K562 (cell line): ENCODE measurements around the gene CRCP. TPM values are rescaled to one million over a fixed set of nuclear protein-coding genes. Genes with fewer than 3 reads are reported as not detected.
"Not testable (repeated sequence)": the region's sequence is repeated elsewhere in the genome, so short reads cannot be mapped to it uniquely, and the experiment has no call there.

Source experiments
- ATAC-seq: fragments of 200-7000 bp; cut with Tn5 transposase; 3 replicates; pipeline ENCODE4 v1.9.1; 2020; ENCODE audit warnings: moderate library complexity
- BruUV-seq: library from RNA; stranded (reverse); fragments of 400-500 nt; replicated peaks from 2 replicates; lab custom pipeline; 2021; lab: Mats Ljungman, UMichigan
- CTCF ChIA-PET: fragments of 300-600 bp; formaldehyde crosslinking; extraction: SDS; loops from one replicate; lab custom pipeline; 2021; ENCODE audit warnings: low intra/inter-chr PET ratio; lab: Yijun Ruan, JAX
- POLR2A ChIA-PET: fragments of 300-600, 350-650 bp; sonication (Branson Sonifier 250); formaldehyde crosslinking; extraction: SDS; loops from one replicate; lab custom pipeline; 2021; ENCODE audit warnings: antibody characterized with exemption, inconsistent platforms; lab: Yijun Ruan, JAX
- DNase-seq, 4 experiments: peaks; one replicate each; pipeline versions ENCODE4 v3.0.0 to v3.0.0-alpha.2; 2011 to 2018; ENCODE audit warnings: low spot score in 3 of 4, mixed read lengths in 3 of 4; ENCODE audit errors: extremely low read depth in 1 of 4
- FAIRE-seq: peaks from 2 replicates; lab custom pipeline; 2011; peaks lifted over from hg19 to GRCh38; lab: Jason Lieb, UNC
- H2AFZ ChIP-seq: 2 replicates; pipeline ENCODE4 v1.6.0; 2011; ENCODE audit warnings: low read depth, low read length, control low read depth, inconsistent platforms
- H3K27ac ChIP-seq: fragments of 200-600 bp; 3 replicates; pipeline ENCODE4 v1.8.0; 2011; ENCODE audit warnings: low read depth, mild to moderate bottlenecking, control low read depth, inconsistent platforms, low read length, moderate library complexity, mixed read lengths; ENCODE audit errors: extremely low read depth
- H3K27me3 ChIP-seq, 2 experiments: fragments of 300-600 bp in 1 of 2; 2 replicates in 1 of 2; 3 replicates in 1 of 2; pipeline versions ENCODE4 v1.6.0 to v1.8.0; 2011; ENCODE audit warnings: inconsistent platforms in 2 of 2, low read length in 2 of 2, mild to moderate bottlenecking in 1 of 2, mixed read lengths in 1 of 2, moderate library complexity in 1 of 2; ENCODE audit not compliant: control insufficient read depth in 2 of 2, insufficient read depth in 2 of 2
- H3K36me3 ChIP-seq: fragments of 300-600 bp; 3 replicates; pipeline ENCODE4 v1.8.0; 2011; ENCODE audit warnings: mild to moderate bottlenecking, low read length, inconsistent platforms; ENCODE audit not compliant: control insufficient read depth, insufficient read depth
- H3K4me1 ChIP-seq, 2 experiments: fragments of 200-600 bp in 1 of 2; replicated peaks in 1 of 2; 2 replicates in 1 of 2; 3 replicates in 1 of 2; pipeline versions ENCODE4 v1.5.1 to v1.8.0; 2011; ENCODE audit warnings: inconsistent platforms in 2 of 2, low read length in 2 of 2, mild to moderate bottlenecking in 1 of 2, mixed read lengths in 1 of 2, moderate library complexity in 1 of 2; ENCODE audit not compliant: control insufficient read depth in 2 of 2, insufficient read depth in 2 of 2
- H3K4me2 ChIP-seq: 2 replicates; pipeline ENCODE4 v1.6.1; 2011; ENCODE audit warnings: low read length, control low read depth, inconsistent platforms, mixed read lengths; ENCODE audit not compliant: insufficient read depth
- H3K4me3 ChIP-seq: fragments of 200-600 bp; sonication (generic), shearing (Covaris generic); 2 replicates; pipeline ENCODE4 v1.5.1; 2016; ENCODE audit warnings: control low read depth, inconsistent platforms
- H3K79me2 ChIP-seq: fragments of 200-600 bp; 3 replicates; pipeline ENCODE4 v1.8.0; 2011; ENCODE audit warnings: low read length, inconsistent platforms; ENCODE audit not compliant: control insufficient read depth, insufficient read depth
- H3K9ac ChIP-seq, 2 experiments: 2 replicates each; pipeline versions ENCODE4 v1.6.0 to v1.6.1; 2011; ENCODE audit warnings: low read depth in 2 of 2, low read length in 2 of 2, control low read depth in 1 of 2, inconsistent platforms in 1 of 2, mild to moderate bottlenecking in 1 of 2, mixed read lengths in 1 of 2; ENCODE audit not compliant: insufficient read depth in 1 of 2
- H3K9me1 ChIP-seq: one replicate; pipeline ENCODE4 v1.6.0; 2011; ENCODE audit warnings: inconsistent platforms, mild to moderate bottlenecking, low read length, moderate library complexity; ENCODE audit not compliant: control insufficient read depth, insufficient read depth
- H3K9me3 ChIP-seq: replicated peaks from 2 replicates; pipeline ENCODE4 v1.5.1; 2011; ENCODE audit warnings: low read depth, low read length, inconsistent platforms; ENCODE audit not compliant: control insufficient read depth, insufficient read depth
- H4K20me1 ChIP-seq: replicated peaks from 2 replicates; pipeline ENCODE4 v1.6.1; 2011; ENCODE audit warnings: low read length, inconsistent platforms, mixed read lengths; ENCODE audit not compliant: control insufficient read depth, insufficient read depth
- CREBBP ChIP-seq: IDR thresholded peaks from one replicate; pipeline ENCODE4 v1.6.1; 2012; ENCODE audit warnings: low read depth, mild to moderate bottlenecking, control low read depth, inconsistent platforms, low read length
- GTF2F1 ChIP-seq: IDR thresholded peaks from 2 replicates; pipeline ENCODE4 v1.6.1; 2011; ENCODE audit warnings: low read depth, low read length, improper control_type of control experiment
- HDAC6 ChIP-seq: IDR thresholded peaks from 2 replicates; pipeline ENCODE4 v1.6.1; 2012; ENCODE audit warnings: low read depth, mild to moderate bottlenecking, control low read depth, inconsistent platforms, low read length, moderate library complexity
- PTBP1 ChIP-seq: fragments of 200-400 bp; formaldehyde crosslinking; IDR thresholded peaks from 2 replicates; pipeline ENCODE4 v1.6.1; 2017; ENCODE audit warnings: low read depth, low read length
- RUNX1 ChIP-seq: sonication (generic); IDR thresholded peaks from 2 replicates; pipeline ENCODE4 v1.6.1; 2016; ENCODE audit warnings: antibody characterized with exemption, low read depth
- SETDB1 ChIP-seq: IDR thresholded peaks from one replicate; pipeline ENCODE4 v1.6.1; 2012; ENCODE audit warnings: low read length, control low read depth, inconsistent platforms
- SMARCC2 ChIP-seq: fragments of 450-650 bp; IDR thresholded peaks from 2 replicates; pipeline ENCODE4 v1.6.1; 2017; ENCODE audit warnings: antibody characterized with exemption, moderate library complexity, mild to moderate bottlenecking, low read depth
- SRF ChIP-seq, 2 experiments: fragments of 250-450, 450-650 bp in 1 of 2; sonication (Bioruptor Pico) in 1 of 2; sonication (generic) in 1 of 2; formaldehyde crosslinking; IDR thresholded peaks; 2 replicates each; pipeline versions ENCODE4 v1.5.0 to v1.5.1; 2020 to 2022; ENCODE audit warnings: mild to moderate bottlenecking in 1 of 2, missing genetic modification reagents in 1 of 2
- TCF7L2 ChIP-seq: fragments of 150-350 bp; IDR thresholded peaks from 2 replicates; pipeline ENCODE4 v1.6.1; 2016; ENCODE audit warnings: low read depth, mild to moderate bottlenecking, low read length, moderate library complexity
- TEAD2 ChIP-seq: fragments of 450-650 bp; IDR thresholded peaks from 2 replicates; pipeline ENCODE4 v1.6.1; 2016; ENCODE audit warnings: missing genetic modification characterization, control low read depth, missing compliant biosample characterization
- ZKSCAN1 ChIP-seq: fragments of 150-350 bp; IDR thresholded peaks from 2 replicates; pipeline ENCODE4 v1.6.1; 2016; ENCODE audit warnings: low read depth, low read length
- ZNF589 ChIP-seq: fragments of 200-800 bp; sonication (Bioruptor generic); IDR thresholded peaks from 2 replicates; pipeline ENCODE4 v1.6.1; 2016; ENCODE audit warnings: low read depth, missing genetic modification characterization, missing compliant biosample characterization
- WGBS: fragments of 100-300 bp; shearing (Covaris generic); methylation state at CpG from one replicate; pipeline ENCODE4 v1.1.6; 2016; ENCODE audit warnings: low coverage, mixed read lengths; ENCODE audit not compliant: insufficient coverage; ENCODE audit errors: missing lambda C conversion rate; 5-methylcytosine and 5-hydroxymethylcytosine counted together
- in situ Hi-C: fragments of 300-500 bp; cut with MboI; formaldehyde crosslinking; loops from 4 replicates; pipeline ENCODE4 v1.15.0; 2018; ENCODE audit warnings: inconsistent platforms, mixed read lengths
- intact Hi-C: fragments of 100-400 bp; cut with micrococcal nuclease; formaldehyde crosslinking; loops from 2 replicates; pipeline ENCODE4 v1.14.2; 2022
- polyA plus RNA-seq, 8 experiments: library from polyadenylated mRNA; depleted of rRNA in 4 of 8; stranded (reverse) in 5 of 8; unstranded in 3 of 8; fragments of >200 nt; fragmentation: Nextera tagmentation in 2 of 8; fragmentation: Illumina TruSeq in 1 of 8; extraction: Ambion mirVana in 2 of 8; extraction: Trizol in 1 of 8; gene quantifications; 2 replicates each; pipeline versions ENCODE4 v1.2.1 to v1.2.3, GENCODE V29; 2011 to 2014; ENCODE audit warnings: inconsistent platforms in 1 of 8, missing spikeins in 1 of 8
- total RNA-seq, 7 experiments: library from RNA; depleted of rRNA in 6 of 7; stranded (reverse); fragments of >200 nt in 6 of 7; fragmentation: Illumina TruSeq in 2 of 7; extraction: Trizol in 2 of 7; gene quantifications; 2 replicates each; pipeline versions ENCODE4 v1.2.1 to v1.2.3, GENCODE V29; 2011 to 2021; ENCODE audit warnings: low replicate concordance in 1 of 7
- TF ChIP-seq, protein P1 (sequence below): fragments of 250-450 bp; sonication (Bioruptor Pico); IDR thresholded peaks from 2 replicates; pipeline ENCODE4 v1.4.0; 2020; ENCODE audit warnings: mild to moderate bottlenecking, moderate library complexity, borderline replicate concordance
- TF ChIP-seq, protein P2 (sequence below): sonication (generic); formaldehyde crosslinking; IDR thresholded peaks from 2 replicates; pipeline ENCODE4 v1.8.1; 2023; ENCODE audit warnings: mild to moderate bottlenecking, missing genetic modification reagents

CRCP gene
- total and polyA plus RNA-seq, 9 of the 15 experiments (the other 6 are each of a cell fraction or from before 2014, with no cell fraction given): 22.1 to 58.3 (median 43.4) TPM

DNA sequence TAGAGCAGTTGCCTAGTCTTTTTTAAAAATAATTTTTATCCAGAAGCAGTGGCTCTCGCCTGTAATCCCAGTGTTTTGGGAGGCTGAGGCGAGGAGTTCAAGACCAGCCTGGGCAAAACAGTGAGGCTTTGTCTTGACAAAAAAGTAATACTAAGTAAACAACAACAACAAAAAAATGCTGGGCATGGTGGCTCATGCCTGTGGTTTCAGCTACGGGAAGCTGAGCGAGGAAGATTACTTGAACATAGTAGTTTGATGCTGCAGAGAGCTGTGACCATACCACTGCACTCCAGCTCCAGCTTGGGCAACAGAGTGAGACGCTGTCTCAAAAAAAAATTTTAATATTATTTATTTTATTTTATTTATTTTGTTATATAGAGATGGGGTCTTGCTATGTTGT, 59.2 kb downstream of the CRCP start:
- H3K4me2 ChIP-seq: no peak overlapping the region
- H3K9ac ChIP-seq: no peak overlapping the region
- H3K4me1 ChIP-seq: no peaks in the 10 kb centered on the region
- H3K9me3 ChIP-seq: 0 out of 2 replicates have a peak, but pooled peaks cover 3% of the 10 kb centered on the region
- ChIA-PET POLR2A (interaction anchor here (0.6 to 1.0 kb wide), 4 partner anchors 9 to 1860 kb away, joined by 3 read pairs; partner anchors contain the start of gene ZNF736), CTCF (no interaction called here)
- no peak overlapping the region for H2AFZ ChIP-seq
- in situ Hi-C loops: no loop called here
- ATAC-seq: no peak
- no peak overlapping the region for H3K27ac ChIP-seq
- 4% methylated on average over 5 of the region's 5 CpGs for WGBS
- TF ChIP-seq TCF7L2: no peak
- no peak for TF ChIP-seq TEAD2 (tag)
- no peak for TF ChIP-seq SETDB1
- no peak for TF ChIP-seq SMARCC2
- TF ChIP-seq, protein P1, sequence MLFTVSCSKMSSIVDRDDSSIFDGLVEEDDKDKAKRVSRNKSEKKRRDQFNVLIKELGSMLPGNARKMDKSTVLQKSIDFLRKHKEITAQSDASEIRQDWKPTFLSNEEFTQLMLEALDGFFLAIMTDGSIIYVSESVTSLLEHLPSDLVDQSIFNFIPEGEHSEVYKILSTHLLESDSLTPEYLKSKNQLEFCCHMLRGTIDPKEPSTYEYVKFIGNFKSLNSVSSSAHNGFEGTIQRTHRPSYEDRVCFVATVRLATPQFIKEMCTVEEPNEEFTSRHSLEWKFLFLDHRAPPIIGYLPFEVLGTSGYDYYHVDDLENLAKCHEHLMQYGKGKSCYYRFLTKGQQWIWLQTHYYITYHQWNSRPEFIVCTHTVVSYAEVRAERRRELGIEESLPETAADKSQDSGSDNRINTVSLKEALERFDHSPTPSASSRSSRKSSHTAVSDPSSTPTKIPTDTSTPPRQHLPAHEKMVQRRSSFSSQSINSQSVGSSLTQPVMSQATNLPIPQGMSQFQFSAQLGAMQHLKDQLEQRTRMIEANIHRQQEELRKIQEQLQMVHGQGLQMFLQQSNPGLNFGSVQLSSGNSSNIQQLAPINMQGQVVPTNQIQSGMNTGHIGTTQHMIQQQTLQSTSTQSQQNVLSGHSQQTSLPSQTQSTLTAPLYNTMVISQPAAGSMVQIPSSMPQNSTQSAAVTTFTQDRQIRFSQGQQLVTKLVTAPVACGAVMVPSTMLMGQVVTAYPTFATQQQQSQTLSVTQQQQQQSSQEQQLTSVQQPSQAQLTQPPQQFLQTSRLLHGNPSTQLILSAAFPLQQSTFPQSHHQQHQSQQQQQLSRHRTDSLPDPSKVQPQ (CRISPR knock-in tag): no peak
- no peak for TF ChIP-seq SRF (CRISPR knock-in tag; IDR thresholded peaks at IDR 0.05)
- no peak for TF ChIP-seq GTF2F1
- TF ChIP-seq PTBP1: no peak
- no peak for TF ChIP-seq HDAC6
- TF ChIP-seq RUNX1: no peak
- TF ChIP-seq, protein P2, sequence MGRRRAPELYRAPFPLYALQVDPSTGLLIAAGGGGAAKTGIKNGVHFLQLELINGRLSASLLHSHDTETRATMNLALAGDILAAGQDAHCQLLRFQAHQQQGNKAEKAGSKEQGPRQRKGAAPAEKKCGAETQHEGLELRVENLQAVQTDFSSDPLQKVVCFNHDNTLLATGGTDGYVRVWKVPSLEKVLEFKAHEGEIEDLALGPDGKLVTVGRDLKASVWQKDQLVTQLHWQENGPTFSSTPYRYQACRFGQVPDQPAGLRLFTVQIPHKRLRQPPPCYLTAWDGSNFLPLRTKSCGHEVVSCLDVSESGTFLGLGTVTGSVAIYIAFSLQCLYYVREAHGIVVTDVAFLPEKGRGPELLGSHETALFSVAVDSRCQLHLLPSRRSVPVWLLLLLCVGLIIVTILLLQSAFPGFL (CRISPR knock-in tag): no peak
- TF ChIP-seq CREBBP: no peak
- TF ChIP-seq ZKSCAN1: no peak
- TF ChIP-seq ZNF589 (CRISPR knock-in tag): no peak
- H3K79me2 ChIP-seq: no peaks in the 10 kb centered on the region
- no peaks in the 10 kb centered on the region for H3K36me3 ChIP-seq
- peaks cover 7 to 24% of the 10 kb centered on the region in 2 experiments; a peak in 4 of 5 replicates for H3K27me3 ChIP-seq
- no peaks in the 10 kb centered on the region for H3K9me1 ChIP-seq
- intact Hi-C loops: no loop called here
- DNase-seq: no peak
- no peak for FAIRE-seq
- H4K20me1 ChIP-seq: no peaks in the 10 kb centered on the region
- no TSS peak for BruUV-seq
- H3K4me3 ChIP-seq: no peak overlapping the region

DNA sequence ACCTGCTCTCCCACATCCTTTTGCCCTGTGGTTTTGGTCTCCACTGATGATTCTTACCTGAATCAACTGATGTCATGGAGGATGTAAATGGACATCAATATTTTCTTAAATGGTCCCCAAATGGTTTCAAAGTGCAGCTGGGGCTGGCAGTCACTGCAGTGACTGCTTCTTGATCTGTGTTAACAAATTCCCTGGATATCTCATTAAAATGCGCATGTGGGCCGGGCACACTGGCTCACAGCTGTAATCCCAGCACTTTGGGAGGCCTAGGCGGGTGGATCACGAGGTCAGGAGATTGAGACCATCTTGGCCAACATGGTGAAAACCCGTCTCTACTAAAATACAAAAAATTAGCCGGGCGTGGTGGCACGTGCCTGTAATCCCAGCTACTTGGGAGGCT, 60.4 kb downstream of the CRCP start:
- H3K4me1 ChIP-seq, POLR2A ChIA-PET, FAIRE-seq, H3K4me3 ChIP-seq, H2AFZ ChIP-seq, H3K79me2 ChIP-seq, H4K20me1 ChIP-seq, H3K36me3 ChIP-seq, DNase-seq, CTCF ChIA-PET, H3K9ac ChIP-seq, H3K4me2 ChIP-seq, BruUV-seq, H3K27ac ChIP-seq, H3K9me1 ChIP-seq, ATAC-seq, intact Hi-C loops, H3K9me3 ChIP-seq, in situ Hi-C loops: not testable (repeated sequence)
- 7% methylated on average over 8 of the region's 8 CpGs for WGBS
- H3K27me3 ChIP-seq: peaks cover 7 to 28% of the 10 kb centered on the region in 2 experiments; a peak in 4 of 5 replicates
